HG03439 (cell line): Measurements from ENCODE around the gene C19orf81.

Experiments
- ATAC-seq: cut with Tn5 transposase; IDR thresholded peaks from one replicate; pipeline ENCODE4 v1.9.1; 2021; ENCODE audit warnings: mild to moderate bottlenecking, moderate library complexity; ENCODE audit not compliant: unreplicated experiment

C19orf81 gene

GRCh38 chr19:50706387-50706786 lies 57.1 kb downstream of the C19orf81 start:
- ATAC-seq = no peak

GRCh38 chr19:50708179-50708879 lies 59.1 kb downstream of the C19orf81 start:
- no peak for ATAC-seq
